Keratinocyte (primary cell): ENCODE results near the gene RAET1E.

Source experiments
- EZH2 ChIP-seq: IDR thresholded peaks from one replicate; pipeline ENCODE4 v1.6.1; 2012; ENCODE audit warnings: inconsistent platforms, mild to moderate bottlenecking, low read length, moderate library complexity
- TF ChIP-seq, protein P1 (sequence below), 3 experiments: IDR thresholded peaks in 1 of 3; conservative IDR thresholded peaks in 1 of 3; optimal IDR thresholded peaks in 1 of 3; 2 replicates in 2 of 3; 3 replicates in 1 of 3; pipeline versions ENCODE3 to v1.5.1; 2011; ENCODE audit warnings: low read length in 3 of 3, mild to moderate bottlenecking in 3 of 3, moderate library complexity in 2 of 3, control low read depth in 1 of 3, inconsistent platforms in 1 of 3; ENCODE audit not compliant: insufficient read depth in 2 of 3; ENCODE audit errors: extremely low read depth in 1 of 3

DNA sequence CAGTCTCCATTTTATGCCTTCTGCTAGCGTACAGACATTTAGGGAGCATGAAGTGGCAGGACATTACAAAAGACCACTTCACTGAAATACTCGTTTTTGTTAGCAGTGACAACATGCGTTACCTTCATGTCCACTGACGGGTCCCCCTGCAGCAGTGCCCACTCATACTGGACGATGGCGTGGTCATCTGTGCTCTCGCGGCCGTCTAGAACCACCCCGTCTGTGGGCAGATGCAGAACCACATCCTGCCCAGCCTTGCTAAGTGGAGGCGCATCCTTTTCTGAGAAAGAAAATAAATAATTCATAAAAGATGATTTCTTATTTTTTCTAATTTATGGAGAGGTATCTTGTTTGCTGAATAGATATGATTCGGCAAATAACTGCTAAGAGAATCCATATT lies 45.0 kb downstream of the RAET1E start:
- TF ChIP-seq, protein P1, sequence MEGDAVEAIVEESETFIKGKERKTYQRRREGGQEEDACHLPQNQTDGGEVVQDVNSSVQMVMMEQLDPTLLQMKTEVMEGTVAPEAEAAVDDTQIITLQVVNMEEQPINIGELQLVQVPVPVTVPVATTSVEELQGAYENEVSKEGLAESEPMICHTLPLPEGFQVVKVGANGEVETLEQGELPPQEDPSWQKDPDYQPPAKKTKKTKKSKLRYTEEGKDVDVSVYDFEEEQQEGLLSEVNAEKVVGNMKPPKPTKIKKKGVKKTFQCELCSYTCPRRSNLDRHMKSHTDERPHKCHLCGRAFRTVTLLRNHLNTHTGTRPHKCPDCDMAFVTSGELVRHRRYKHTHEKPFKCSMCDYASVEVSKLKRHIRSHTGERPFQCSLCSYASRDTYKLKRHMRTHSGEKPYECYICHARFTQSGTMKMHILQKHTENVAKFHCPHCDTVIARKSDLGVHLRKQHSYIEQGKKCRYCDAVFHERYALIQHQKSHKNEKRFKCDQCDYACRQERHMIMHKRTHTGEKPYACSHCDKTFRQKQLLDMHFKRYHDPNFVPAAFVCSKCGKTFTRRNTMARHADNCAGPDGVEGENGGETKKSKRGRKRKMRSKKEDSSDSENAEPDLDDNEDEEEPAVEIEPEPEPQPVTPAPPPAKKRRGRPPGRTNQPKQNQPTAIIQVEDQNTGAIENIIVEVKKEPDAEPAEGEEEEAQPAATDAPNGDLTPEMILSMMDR (optimal IDR thresholded peaks at IDR 0.05 in 1 of 3, IDR thresholded peaks at IDR 0.05 in 1 of 3, conservative IDR thresholded peaks at IDR 0.05 in 1 of 3; ENCODE audit: extremely low read depth in 1 of 3, insufficient read depth in 2 of 3, low read length in 3 of 3): no peak
- TF ChIP-seq EZH2: no peak
